Sigmoid colon (tissue), 4 donors: ENCODE measurements around the gene FAM118B.

Experiments used
- EP300 ChIP-seq, 4 donors: sonication (generic); formaldehyde crosslinking; IDR thresholded peaks; one replicate each; pipeline ENCODE4 v1.6.1; 2017; ENCODE audit warnings: antibody characterized with exemption in 4 of 4
- POLR2A ChIP-seq, 2 donors: fragments of 450-650 bp; IDR thresholded peaks; one replicate each; pipeline ENCODE4 v1.6.1; 2016; ENCODE audit warnings: antibody characterized with exemption in 2 of 2, mild to moderate bottlenecking in 2 of 2, moderate library complexity in 2 of 2
- POLR2AphosphoS5 ChIP-seq, 4 donors: sonication (generic); formaldehyde crosslinking; IDR thresholded peaks; one replicate each; pipeline ENCODE4 v1.6.1; 2017; ENCODE audit warnings: antibody characterized with exemption in 4 of 4
- TF ChIP-seq, protein P1 (sequence below), 4 experiments: fragments of 450-650 bp in 3 of 4; fragments of 200-600 bp in 1 of 4; IDR thresholded peaks; one replicate each; pipeline ENCODE4 v1.5.1; 2016 to 2019; ENCODE audit warnings: antibody characterized with exemption in 4 of 4, mild to moderate bottlenecking in 3 of 4, moderate library complexity in 2 of 4

DNA sequence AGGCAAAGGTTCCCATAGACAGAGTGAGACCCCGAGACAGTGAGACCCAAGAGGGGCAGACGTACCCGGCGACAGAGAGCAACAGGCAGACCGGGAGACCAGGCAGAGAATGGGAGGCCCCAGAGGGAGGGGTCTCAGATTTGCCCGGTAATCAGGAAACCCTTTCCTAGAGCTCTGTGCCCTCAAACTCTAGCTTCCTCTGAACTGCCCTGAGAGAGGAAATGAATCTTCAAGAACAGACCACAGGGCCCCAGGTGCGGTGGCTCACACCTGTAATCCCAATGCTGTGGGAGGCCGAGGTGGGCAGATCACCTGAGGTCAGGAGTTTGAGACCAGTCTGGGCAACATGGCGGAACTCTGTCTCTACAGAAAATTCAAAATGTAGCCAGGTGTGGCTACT is 47.8 kb upstream of the FAM118B start:
- no peak for TF ChIP-seq POLR2A (IDR thresholded peaks at IDR 0.05)
- TF ChIP-seq, protein P1, sequence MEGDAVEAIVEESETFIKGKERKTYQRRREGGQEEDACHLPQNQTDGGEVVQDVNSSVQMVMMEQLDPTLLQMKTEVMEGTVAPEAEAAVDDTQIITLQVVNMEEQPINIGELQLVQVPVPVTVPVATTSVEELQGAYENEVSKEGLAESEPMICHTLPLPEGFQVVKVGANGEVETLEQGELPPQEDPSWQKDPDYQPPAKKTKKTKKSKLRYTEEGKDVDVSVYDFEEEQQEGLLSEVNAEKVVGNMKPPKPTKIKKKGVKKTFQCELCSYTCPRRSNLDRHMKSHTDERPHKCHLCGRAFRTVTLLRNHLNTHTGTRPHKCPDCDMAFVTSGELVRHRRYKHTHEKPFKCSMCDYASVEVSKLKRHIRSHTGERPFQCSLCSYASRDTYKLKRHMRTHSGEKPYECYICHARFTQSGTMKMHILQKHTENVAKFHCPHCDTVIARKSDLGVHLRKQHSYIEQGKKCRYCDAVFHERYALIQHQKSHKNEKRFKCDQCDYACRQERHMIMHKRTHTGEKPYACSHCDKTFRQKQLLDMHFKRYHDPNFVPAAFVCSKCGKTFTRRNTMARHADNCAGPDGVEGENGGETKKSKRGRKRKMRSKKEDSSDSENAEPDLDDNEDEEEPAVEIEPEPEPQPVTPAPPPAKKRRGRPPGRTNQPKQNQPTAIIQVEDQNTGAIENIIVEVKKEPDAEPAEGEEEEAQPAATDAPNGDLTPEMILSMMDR (IDR thresholded peaks at IDR 0.05) = no peak
- no peak for TF ChIP-seq EP300 (IDR thresholded peaks at IDR 0.05)
- no peak for TF ChIP-seq POLR2AphosphoS5 (IDR thresholded peaks at IDR 0.05)
